ENCODE measurements around the gene BANF2. TPM values are rescaled to one million over a fixed set of nuclear protein-coding genes. Genes with fewer than 3 reads are reported as not detected.

Gene BANF2
- total RNA-seq, 1 donor from 2014 or later: not detected

GRCh38 chr20:17683218-17684076 is 16.3 kb upstream of the BANF2 start:
- peaks cover 18% of the 10 kb centered on the region for H3K9me3 Mint-ChIP-seq (ENCODE audit: low read depth)

GRCh38 chr20:17684077-17684888 is 15.5 kb upstream of the BANF2 start:
- Mint-ChIP-seq H3K36me3 (ENCODE audit: insufficient read depth) (peaks cover 4% of the 10 kb centered on the region), H3K27me3 (peaks cover 14% of the 10 kb centered on the region), H3K27ac (no peak overlapping the region), H3K9me3 (ENCODE audit: low read depth) (peaks cover 18% of the 10 kb centered on the region), H3K4me1 (ENCODE audit: low read depth) (peaks cover 32% of the 10 kb centered on the region), H3K4me3 (ENCODE audit: low read depth) (peak overlapping the region; percentile 38)
- no peak for DNase-seq (ENCODE audit: low spot score, unreplicated experiment)
- TF ChIP-seq CTCF (IDR thresholded peaks at IDR 0.05; ENCODE audit: unreplicated experiment): no peak

More at GRCh38 chr20:17683218-17684076, 16.3 kb upstream of the BANF2 start:
- peaks cover 38% of the 10 kb centered on the region for H3K4me1 Mint-ChIP-seq (ENCODE audit: low read depth)
- H3K27me3 Mint-ChIP-seq: peaks cover 14% of the 10 kb centered on the region
- H3K27ac Mint-ChIP-seq: no peak overlapping the region
- TF ChIP-seq CTCF (IDR thresholded peaks at IDR 0.05; ENCODE audit: unreplicated experiment): no peak
- DNase-seq (ENCODE audit: low spot score, unreplicated experiment): no peak
- H3K36me3 Mint-ChIP-seq (ENCODE audit: insufficient read depth): peaks cover 7% of the 10 kb centered on the region
- peak overlapping the region; percentile 74 for H3K4me3 Mint-ChIP-seq (ENCODE audit: low read depth)

- peaks cover 19% of the 10 kb centered on the region for H3K9me3 Mint-ChIP-seq (ENCODE audit: low read depth)
- H3K4me1 Mint-ChIP-seq (ENCODE audit: low read depth): peaks cover 24% of the 10 kb centered on the region
- no peak overlapping the region for H3K4me3 Mint-ChIP-seq (ENCODE audit: low read depth)
- no peak for TF ChIP-seq CTCF (IDR thresholded peaks at IDR 0.05; ENCODE audit: unreplicated experiment)
- H3K27me3 Mint-ChIP-seq: peaks cover 14% of the 10 kb centered on the region
- peaks cover 2% of the 10 kb centered on the region for H3K36me3 Mint-ChIP-seq (ENCODE audit: insufficient read depth)
- H3K27ac Mint-ChIP-seq: no peak overlapping the region
- DNase-seq (ENCODE audit: low spot score, unreplicated experiment): no peak
Measured at GRCh38 chr20:17685168-17685567, 14.6 kb upstream of the BANF2 start.

- TF ChIP-seq CTCF (IDR thresholded peaks at IDR 0.05; ENCODE audit: unreplicated experiment): no peak
- Mint-ChIP-seq H3K9me3 (ENCODE audit: low read depth) (peaks cover 29% of the 10 kb centered on the region), H3K27ac (no peak overlapping the region), H3K4me1 (ENCODE audit: low read depth) (peaks cover 18% of the 10 kb centered on the region), H3K36me3 (ENCODE audit: insufficient read depth) (peaks cover 2% of the 10 kb centered on the region), H3K27me3 (peaks cover 14% of the 10 kb centered on the region), H3K4me3 (ENCODE audit: low read depth) (no peak overlapping the region)
- no peak for DNase-seq (ENCODE audit: low spot score, unreplicated experiment)
Measured at GRCh38 chr20:17687800-17688199, 12.0 kb upstream of the BANF2 start.

GRCh38 chr20:17688965-17689364 is 10.8 kb upstream of the BANF2 start:
- Mint-ChIP-seq H3K36me3 (ENCODE audit: insufficient read depth) (peaks cover 3% of the 10 kb centered on the region), H3K4me3 (ENCODE audit: low read depth) (no peak overlapping the region), H3K9me3 (ENCODE audit: low read depth) (peaks cover 31% of the 10 kb centered on the region), H3K4me1 (ENCODE audit: low read depth) (peaks cover 20% of the 10 kb centered on the region), H3K27me3 (peaks cover 14% of the 10 kb centered on the region), H3K27ac (no peak overlapping the region)
- no peak for TF ChIP-seq CTCF (IDR thresholded peaks at IDR 0.05; ENCODE audit: unreplicated experiment)
- no peak for DNase-seq (ENCODE audit: low spot score, unreplicated experiment)

Measured in progenitor cell of endocrine pancreas (in vitro differentiated cells).